IMR-90 (cell line): ENCODE data around the gene CLCC1. TPM values are rescaled to one million over a fixed set of nuclear protein-coding genes. Genes with fewer than 3 reads are reported as not detected.

Source experiments
- ATAC-seq: fragments of 200-7000 bp; cut with Tn5 transposase; 2 replicates; pipeline ENCODE4 v1.9.1; 2020; ENCODE audit warnings: low read depth, mild to moderate bottlenecking, moderate library complexity
- BruUV-seq: library from RNA; stranded (reverse); fragments of 400-500 nt; replicated peaks from 2 replicates; lab custom pipeline; 2021; lab: Mats Ljungman, UMichigan
- CTCF ChIA-PET: fragments of 300-600 bp; formaldehyde crosslinking; extraction: SDS; loops from one replicate; lab custom pipeline; 2021; ENCODE audit warnings: antibody characterized with exemption; lab: Yijun Ruan, JAX
- POLR2A ChIA-PET: fragments of 300-600 bp; sonication (Branson Sonifier 250); formaldehyde crosslinking; loops from one replicate; lab custom pipeline; 2022; ENCODE audit warnings: antibody characterized with exemption; ENCODE audit not compliant: unreplicated experiment; lab: Charles Lee
- DNase-seq: peaks from one replicate; pipeline ENCODE4 v3.0.0; 2013
- H2AFZ ChIP-seq: replicated peaks from 2 replicates; pipeline ENCODE3; 2013; ENCODE audit warnings: low read length, mild to moderate bottlenecking; ENCODE audit not compliant: poor library complexity
- H2AK5ac ChIP-seq: 2 replicates; pipeline ENCODE4 v1.6.1; 2013; ENCODE audit warnings: low read depth, low read length, inconsistent platforms
- H2AK9ac ChIP-seq: replicated peaks from 2 replicates; pipeline ENCODE3; 2013; ENCODE audit warnings: mild to moderate bottlenecking, low read depth, low read length, moderate library complexity; ENCODE audit not compliant: poor library complexity
- H2BK120ac ChIP-seq: 2 replicates; pipeline ENCODE4 v1.6.1; 2013; ENCODE audit warnings: low read depth, low read length, inconsistent platforms
- H2BK15ac ChIP-seq: 3 replicates; pipeline ENCODE4 v1.6.1; 2013; ENCODE audit warnings: low read depth, low read length, inconsistent platforms
- H2BK20ac ChIP-seq: 2 replicates; pipeline ENCODE4 v1.6.1; 2013; ENCODE audit warnings: low read depth, mild to moderate bottlenecking, inconsistent platforms, low read length, moderate library complexity
- H2BK5ac ChIP-seq: 2 replicates; pipeline ENCODE4 v1.6.1; 2013; ENCODE audit warnings: mild to moderate bottlenecking, low read depth, low read length, inconsistent platforms; ENCODE audit not compliant: poor library complexity, severe bottlenecking
- H3K14ac ChIP-seq: replicated peaks from 2 replicates; pipeline ENCODE4 v1.6.1; 2013; ENCODE audit warnings: low read depth, low read length, inconsistent platforms
- H3K18ac ChIP-seq: 2 replicates; pipeline ENCODE4 v1.6.1; 2013; ENCODE audit warnings: low read depth, low read length, control low read depth
- H3K23ac ChIP-seq: 2 replicates; pipeline ENCODE4 v1.6.1; 2013; ENCODE audit warnings: low read depth, low read length, inconsistent platforms
- H3K27ac ChIP-seq: 2 replicates; pipeline ENCODE4 v1.5.1; 2013; ENCODE audit warnings: mild to moderate bottlenecking, control low read depth, low read length; ENCODE audit not compliant: insufficient read depth
- H3K27me3 ChIP-seq: 2 replicates; pipeline ENCODE4 v1.6.1; 2013; ENCODE audit warnings: low read length; ENCODE audit not compliant: control insufficient read depth, insufficient read depth
- H3K36me3 ChIP-seq: 2 replicates; pipeline ENCODE4 v1.6.1; 2013; ENCODE audit warnings: low read length, mixed read lengths; ENCODE audit not compliant: control insufficient read depth, insufficient read depth
- H3K4ac ChIP-seq: 2 replicates; pipeline ENCODE4 v1.6.1; 2013; ENCODE audit warnings: low read depth, low read length, inconsistent platforms
- H3K4me1 ChIP-seq: 2 replicates; pipeline ENCODE4 v1.6.1; 2013; ENCODE audit warnings: low read length, mixed read lengths; ENCODE audit not compliant: control insufficient read depth, insufficient read depth
- H3K4me2 ChIP-seq: 2 replicates; pipeline ENCODE4 v1.6.1; 2013; ENCODE audit warnings: low read depth, mild to moderate bottlenecking, control low read depth, low read length, moderate library complexity
- H3K4me3 ChIP-seq: 2 replicates; pipeline ENCODE4 v1.5.1; 2013; ENCODE audit warnings: low read depth, mild to moderate bottlenecking, control low read depth, low read length, moderate library complexity; ENCODE audit not compliant: insufficient read depth
- H3K56ac ChIP-seq: 2 replicates; pipeline ENCODE4 v1.6.1; 2013; ENCODE audit warnings: low read length, inconsistent platforms; ENCODE audit not compliant: insufficient read depth; ENCODE audit errors: extremely low read depth
- H3K79me1 ChIP-seq, 2 experiments: 2 replicates each; pipeline ENCODE4 v1.6.1; 2013; ENCODE audit warnings: low read length in 2 of 2, inconsistent platforms in 1 of 2, low read depth in 1 of 2
- H3K9ac ChIP-seq: 2 replicates; pipeline ENCODE4 v1.6.1; 2013; ENCODE audit warnings: low read depth, low read length, control low read depth
- H3K9me1 ChIP-seq: 2 replicates; pipeline ENCODE4 v1.6.1; 2013; ENCODE audit warnings: low read length, inconsistent platforms; ENCODE audit not compliant: insufficient read depth
- H3K9me3 ChIP-seq: 2 replicates; pipeline ENCODE4 v1.6.1; 2013; ENCODE audit warnings: low read length; ENCODE audit not compliant: control insufficient read depth, insufficient read depth
- H4K20me1 ChIP-seq: 2 replicates; pipeline ENCODE4 v1.6.1; 2013; ENCODE audit warnings: low read length, inconsistent platforms; ENCODE audit not compliant: insufficient read depth
- H4K5ac ChIP-seq: 2 replicates; pipeline ENCODE4 v1.6.1; 2013; ENCODE audit warnings: mild to moderate bottlenecking, low read depth, low read length, control low read depth
- H4K8ac ChIP-seq, 2 experiments: 2 replicates each; pipeline ENCODE4 v1.6.1; 2013; ENCODE audit warnings: low read depth in 2 of 2, low read length in 2 of 2, control low read depth in 1 of 2, inconsistent platforms in 1 of 2
- H4K91ac ChIP-seq: 2 replicates; pipeline ENCODE4 v1.6.1; 2013; ENCODE audit warnings: low read depth, low read length, inconsistent platforms; ENCODE audit not compliant: insufficient read depth
- BHLHE40 ChIP-seq: fragments of 150-350 bp; IDR thresholded peaks from 2 replicates; pipeline ENCODE4 v1.6.1; 2016; ENCODE audit warnings: mild to moderate bottlenecking, low read depth, low read length
- CEBPB ChIP-seq: IDR thresholded peaks from 2 replicates; pipeline ENCODE4 v1.6.1; 2012; ENCODE audit warnings: low read depth, low read length, improper control_type of control experiment
- CHD1 ChIP-seq: IDR thresholded peaks from 2 replicates; pipeline ENCODE4 v1.6.1; 2012; ENCODE audit warnings: low read depth, low read length, improper control_type of control experiment
- FOS ChIP-seq: fragments of 150-350 bp; IDR thresholded peaks from 2 replicates; pipeline ENCODE4 v1.6.1; 2016; ENCODE audit warnings: low read depth, low read length
- MAFK ChIP-seq: IDR thresholded peaks from 2 replicates; pipeline ENCODE4 v1.6.1; 2012; ENCODE audit warnings: low read depth, low read length, improper control_type of control experiment
- MAZ ChIP-seq: IDR thresholded peaks from 2 replicates; pipeline ENCODE4 v1.6.1; 2012; ENCODE audit warnings: low read depth, mild to moderate bottlenecking, low read length, improper control_type of control experiment, moderate library complexity, borderline replicate concordance
- MXI1 ChIP-seq: IDR thresholded peaks from 2 replicates; pipeline ENCODE4 v1.6.1; 2012; ENCODE audit warnings: low read depth, mild to moderate bottlenecking, low read length, moderate library complexity, borderline replicate concordance
- NFE2L2 ChIP-seq: fragments of 150-350 bp; IDR thresholded peaks from 2 replicates; pipeline ENCODE4 v1.6.1; 2016; ENCODE audit warnings: low read depth, mild to moderate bottlenecking, low read length
- POLR2A ChIP-seq: IDR thresholded peaks from 2 replicates; pipeline ENCODE4 v1.6.1; 2012; ENCODE audit warnings: mild to moderate bottlenecking, low read depth, low read length
- RAD21 ChIP-seq: IDR thresholded peaks from 2 replicates; pipeline ENCODE4 v1.6.1; 2012; ENCODE audit warnings: low read length, improper control_type of control experiment
- RCOR1 ChIP-seq: IDR thresholded peaks from 2 replicates; pipeline ENCODE4 v1.6.1; 2012; ENCODE audit warnings: mild to moderate bottlenecking, low read length, improper control_type of control experiment; ENCODE audit not compliant: insufficient replicate concordance
- RFX5 ChIP-seq: IDR thresholded peaks from 2 replicates; pipeline ENCODE4 v1.8.0; 2012; ENCODE audit warnings: low read depth, mild to moderate bottlenecking, low read length, moderate library complexity
- SMC3 ChIP-seq: fragments of 150-350 bp; IDR thresholded peaks from 2 replicates; pipeline ENCODE4 v1.6.1; 2016; ENCODE audit warnings: low read depth, mild to moderate bottlenecking, antibody characterized with exemption, low read length, moderate library complexity
- WGBS, 2 experiments: methylation state at CpG; one replicate each; pipeline versions ENCODE4 v1.1.5 to v1.1.7; 2013; ENCODE audit warnings: missing lambda C conversion rate in 2 of 2; ENCODE audit not compliant: insufficient read length in 1 of 2; ENCODE audit errors: extremely low coverage in 2 of 2; 5-methylcytosine and 5-hydroxymethylcytosine counted together
- dilution Hi-C: fragments of 300-500 bp; cut with HindIII; formaldehyde crosslinking; loops from one replicate; pipeline ENCODE4 v1.14.3; 2018; ENCODE audit warnings: low sequenced_read_pairs; ENCODE audit not compliant: unreplicated experiment
- in situ Hi-C: fragments of 300-500 bp; cut with MboI; formaldehyde crosslinking; loops from 3 replicates; pipeline ENCODE4 v1.14.3; 2019; ENCODE audit warnings: low sequenced_read_pairs, inconsistent platforms, mixed read lengths
- intact Hi-C: fragments of 100-400 bp; cut with micrococcal nuclease; formaldehyde crosslinking; loops from 2 replicates; pipeline ENCODE4 v1.10.0; 2022
- polyA plus RNA-seq, 3 experiments: library from polyadenylated mRNA; depleted of rRNA; stranded (reverse); fragments of >200 nt; gene quantifications; 2 replicates each; pipeline ENCODE4 v1.2.3, GENCODE V29; 2012; ENCODE audit warnings: low replicate concordance in 1 of 3
- total RNA-seq: library from RNA; depleted of rRNA; stranded (reverse); fragments of >200 nt; gene quantifications from 2 replicates; pipeline ENCODE4 v1.2.3, GENCODE V29; 2012
- TF ChIP-seq, protein P1 (sequence below): conservative IDR thresholded peaks from 2 replicates; pipeline ENCODE4 v1.5.1; 2012; ENCODE audit warnings: mild to moderate bottlenecking, low read depth, low read length, improper control_type of control experiment
- TF ChIP-seq, protein P2 (sequence below): fragments of 150-350 bp; IDR thresholded peaks from 2 replicates; pipeline ENCODE4 v1.6.1; 2016; ENCODE audit warnings: low read depth, mild to moderate bottlenecking, low read length, moderate library complexity, borderline replicate concordance
- TF ChIP-seq, protein P3 (sequence below): fragments of 150-350 bp; IDR thresholded peaks from 2 replicates; pipeline ENCODE4 v1.6.1; 2017; ENCODE audit warnings: mild to moderate bottlenecking, antibody characterized with exemption, low read length, low read depth

Gene CLCC1
- total and polyA plus RNA-seq, 2 of the 4 experiments (the other 2 are of a cell fraction), result 19.3 to 29.6 TPM

- Histone ChIP-seq H4K8ac (no peak overlapping the region), H3K9me3 (no peaks in the 10 kb centered on the region), H4K5ac (no peak overlapping the region), H2AK5ac (no peak overlapping the region), H3K27me3 (no peaks in the 10 kb centered on the region), H2BK20ac (no peak overlapping the region), H4K91ac (no peak overlapping the region), H3K27ac (no peak overlapping the region), H3K4ac (no peak overlapping the region), H3K56ac (no peak overlapping the region; the same call in 1 of the 2 replicates), H3K4me3 (no peak overlapping the region), H3K9ac (no peak overlapping the region), H3K36me3 (peaks cover 19% of the 10 kb centered on the region), H3K14ac (no peak overlapping the region), H2AK9ac (no peak overlapping the region), H2BK5ac (no peak overlapping the region), H3K4me2 (no peak overlapping the region), H3K79me1 (no peaks in the 10 kb centered on the region), H2AFZ (no peak overlapping the region), H3K23ac (no peak overlapping the region), H3K9me1 (0 out of 2 replicates have a peak, but pooled peaks cover 3% of the 10 kb centered on the region), H3K4me1 (no peaks in the 10 kb centered on the region), H2BK120ac (no peak overlapping the region), H3K18ac (no peak overlapping the region), H2BK15ac (no peak overlapping the region), H4K20me1 (no peaks in the 10 kb centered on the region)
- WGBS, 2 experiments, result no CpG with 5 or more reads among the region's 1 CpG
- CTCF ChIA-PET, result interaction anchor here (0.6 kb wide), 1 partner anchor 9 kb away, joined by 4 read pairs; no protein-coding TSS in a partner anchor
- DNase-seq (no peak), ATAC-seq (no peak)
- BruUV-seq, result no TSS peak
- POLR2A ChIA-PET, result no interaction called here
- no peak for TF ChIP-seq SMC3
- TF ChIP-seq CEBPB, result no peak
- TF ChIP-seq FOS, result no peak
- TF ChIP-seq MAFK, result no peak
- no peak for TF ChIP-seq MXI1
- TF ChIP-seq, protein P1, sequence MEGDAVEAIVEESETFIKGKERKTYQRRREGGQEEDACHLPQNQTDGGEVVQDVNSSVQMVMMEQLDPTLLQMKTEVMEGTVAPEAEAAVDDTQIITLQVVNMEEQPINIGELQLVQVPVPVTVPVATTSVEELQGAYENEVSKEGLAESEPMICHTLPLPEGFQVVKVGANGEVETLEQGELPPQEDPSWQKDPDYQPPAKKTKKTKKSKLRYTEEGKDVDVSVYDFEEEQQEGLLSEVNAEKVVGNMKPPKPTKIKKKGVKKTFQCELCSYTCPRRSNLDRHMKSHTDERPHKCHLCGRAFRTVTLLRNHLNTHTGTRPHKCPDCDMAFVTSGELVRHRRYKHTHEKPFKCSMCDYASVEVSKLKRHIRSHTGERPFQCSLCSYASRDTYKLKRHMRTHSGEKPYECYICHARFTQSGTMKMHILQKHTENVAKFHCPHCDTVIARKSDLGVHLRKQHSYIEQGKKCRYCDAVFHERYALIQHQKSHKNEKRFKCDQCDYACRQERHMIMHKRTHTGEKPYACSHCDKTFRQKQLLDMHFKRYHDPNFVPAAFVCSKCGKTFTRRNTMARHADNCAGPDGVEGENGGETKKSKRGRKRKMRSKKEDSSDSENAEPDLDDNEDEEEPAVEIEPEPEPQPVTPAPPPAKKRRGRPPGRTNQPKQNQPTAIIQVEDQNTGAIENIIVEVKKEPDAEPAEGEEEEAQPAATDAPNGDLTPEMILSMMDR, result no peak
- no peak for TF ChIP-seq MAZ
- no peak for TF ChIP-seq CHD1
- TF ChIP-seq, protein P2, sequence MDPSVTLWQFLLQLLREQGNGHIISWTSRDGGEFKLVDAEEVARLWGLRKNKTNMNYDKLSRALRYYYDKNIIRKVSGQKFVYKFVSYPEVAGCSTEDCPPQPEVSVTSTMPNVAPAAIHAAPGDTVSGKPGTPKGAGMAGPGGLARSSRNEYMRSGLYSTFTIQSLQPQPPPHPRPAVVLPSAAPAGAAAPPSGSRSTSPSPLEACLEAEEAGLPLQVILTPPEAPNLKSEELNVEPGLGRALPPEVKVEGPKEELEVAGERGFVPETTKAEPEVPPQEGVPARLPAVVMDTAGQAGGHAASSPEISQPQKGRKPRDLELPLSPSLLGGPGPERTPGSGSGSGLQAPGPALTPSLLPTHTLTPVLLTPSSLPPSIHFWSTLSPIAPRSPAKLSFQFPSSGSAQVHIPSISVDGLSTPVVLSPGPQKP, result no peak
- no peak for TF ChIP-seq POLR2A
- no peak for TF ChIP-seq RCOR1
- TF ChIP-seq NFE2L2, result no peak
- no peak for TF ChIP-seq RAD21
- TF ChIP-seq, protein P3, sequence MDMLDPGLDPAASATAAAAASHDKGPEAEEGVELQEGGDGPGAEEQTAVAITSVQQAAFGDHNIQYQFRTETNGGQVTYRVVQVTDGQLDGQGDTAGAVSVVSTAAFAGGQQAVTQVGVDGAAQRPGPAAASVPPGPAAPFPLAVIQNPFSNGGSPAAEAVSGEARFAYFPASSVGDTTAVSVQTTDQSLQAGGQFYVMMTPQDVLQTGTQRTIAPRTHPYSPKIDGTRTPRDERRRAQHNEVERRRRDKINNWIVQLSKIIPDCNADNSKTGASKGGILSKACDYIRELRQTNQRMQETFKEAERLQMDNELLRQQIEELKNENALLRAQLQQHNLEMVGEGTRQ, result no peak
- no peak for TF ChIP-seq BHLHE40
- TF ChIP-seq RFX5, result no peak
- in situ Hi-C loops, result no loop called here
- dilution Hi-C loops, result no loop called here
- intact Hi-C loops, result no loop called here
Observed at GRCh38 chr1:108972951-108973350, 9.7 kb upstream of the CLCC1 start.
